ENCODE results near the gene ST7. TPM values are rescaled to one million over a fixed set of nuclear protein-coding genes. Genes with fewer than 3 reads are reported as not detected.

Gene ST7
- total RNA-seq, 1 experiment from 2014 or later: 12.4 TPM

DNA sequence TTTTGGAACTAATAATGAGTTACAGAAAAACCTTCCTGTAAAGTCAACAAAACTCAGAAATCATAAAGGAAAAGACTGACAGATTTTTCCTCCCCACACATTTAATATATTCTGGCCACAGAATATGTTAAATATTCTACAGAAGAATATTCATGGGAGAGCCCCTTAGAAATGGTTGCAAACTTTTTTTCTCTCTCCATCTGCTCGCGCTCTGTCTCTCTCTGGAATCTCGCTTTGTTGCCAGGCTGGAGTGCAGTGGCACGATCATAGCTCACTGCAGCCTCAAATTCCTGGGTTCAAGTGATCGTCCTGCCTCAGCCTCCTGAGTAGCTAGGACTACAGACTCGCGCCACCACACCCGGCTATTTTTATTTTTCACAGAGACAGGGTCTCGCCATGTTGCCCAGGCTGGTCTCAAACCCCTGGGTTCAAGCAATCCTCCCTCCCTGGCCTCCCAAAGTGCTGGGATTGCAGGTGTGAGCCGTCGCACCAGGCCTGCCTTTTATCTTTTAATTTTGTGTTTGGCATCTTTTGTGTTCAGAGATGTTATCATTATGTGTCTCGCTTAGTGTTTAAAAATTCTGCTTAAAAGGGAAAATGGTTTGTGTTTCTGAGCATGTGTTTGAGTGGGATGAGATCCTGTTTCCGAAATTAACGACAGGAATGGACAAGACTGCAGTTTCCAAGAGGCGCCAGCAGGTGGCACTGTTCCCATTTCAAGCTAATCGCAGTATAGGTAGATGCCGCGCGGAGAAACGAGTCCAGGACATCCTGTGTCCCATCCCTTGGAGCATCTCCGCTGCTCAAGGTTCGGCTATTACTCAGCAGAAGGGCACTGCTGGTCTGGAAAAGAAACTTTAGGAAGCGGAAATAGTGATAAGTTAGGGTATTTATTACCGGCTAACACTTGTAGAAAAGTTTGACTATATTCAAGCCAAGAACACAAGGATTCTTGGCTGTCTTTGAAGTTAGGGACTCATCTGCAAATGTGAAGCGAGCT, 23.1 kb upstream of the ST7 start:
- ATAC-seq: peak; percentile 92
- ChIA-PET CTCF (interaction anchor here (0.6 to 2.9 kb wide), 18 partner anchors 10 to 282 kb away, joined by 3 to 36 read pairs (median 5); no protein-coding TSS in a partner anchor), POLR2A (interaction anchor here (1.0 to 1.5 kb wide), 2 partner anchors 23 to 24 kb away, joined by 3 read pairs; partner anchors contain the start of gene ST7)

DNA sequence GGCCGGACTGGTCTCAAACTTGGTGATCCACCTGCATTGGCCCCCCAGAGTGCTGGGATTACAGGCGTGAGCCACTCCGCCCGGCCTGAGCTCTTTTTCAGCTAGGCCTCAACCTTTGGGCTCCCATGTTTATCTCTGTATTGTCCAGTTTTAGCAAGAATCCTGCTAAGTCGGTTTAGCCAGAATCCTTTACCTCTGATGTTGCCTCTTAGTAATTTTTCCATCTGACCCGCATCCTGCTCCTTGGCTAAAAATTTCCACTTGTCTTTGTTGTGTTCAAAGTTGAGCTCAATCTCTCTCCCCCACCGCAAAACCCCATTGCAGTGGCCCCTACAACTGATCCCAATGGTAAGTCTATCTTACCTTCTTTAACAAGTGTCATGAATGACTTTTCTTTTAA, 20.7 kb upstream of the ST7 start:
- ATAC-seq (no peak), DNase-seq (ENCODE audit: low spot score) (no peak)
- TF ChIP-seq TEAD1 (CRISPR knock-in tag; IDR thresholded peaks at IDR 0.05): no peak
- no peak for TF ChIP-seq ETV6 (CRISPR knock-in tag; IDR thresholded peaks at IDR 0.05)
- TF ChIP-seq ATF1 (CRISPR knock-in tag; IDR thresholded peaks at IDR 0.05): no peak
- TF ChIP-seq, protein P1, sequence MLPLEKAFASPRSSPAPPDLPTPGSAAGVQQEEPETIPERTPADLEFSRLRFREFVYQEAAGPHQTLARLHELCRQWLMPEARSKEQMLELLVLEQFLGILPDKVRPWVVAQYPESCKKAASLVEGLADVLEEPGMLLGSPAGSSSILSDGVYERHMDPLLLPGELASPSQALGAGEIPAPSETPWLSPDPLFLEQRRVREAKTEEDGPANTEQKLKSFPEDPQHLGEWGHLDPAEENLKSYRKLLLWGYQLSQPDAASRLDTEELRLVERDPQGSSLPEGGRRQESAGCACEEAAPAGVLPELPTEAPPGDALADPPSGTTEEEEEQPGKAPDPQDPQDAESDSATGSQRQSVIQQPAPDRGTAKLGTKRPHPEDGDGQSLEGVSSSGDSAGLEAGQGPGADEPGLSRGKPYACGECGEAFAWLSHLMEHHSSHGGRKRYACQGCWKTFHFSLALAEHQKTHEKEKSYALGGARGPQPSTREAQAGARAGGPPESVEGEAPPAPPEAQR (CRISPR knock-in tag; IDR thresholded peaks at IDR 0.05): no peak
- no peak for TF ChIP-seq ZNF263 (CRISPR knock-in tag; IDR thresholded peaks at IDR 0.05; ENCODE audit: low read depth)
- TF ChIP-seq JAZF1 (CRISPR knock-in tag; IDR thresholded peaks at IDR 0.05): no peak
- no peak for TF ChIP-seq ZNF416 (CRISPR knock-in tag; IDR thresholded peaks at IDR 0.05)
- no peak for TF ChIP-seq FOXJ3 (CRISPR knock-in tag; IDR thresholded peaks at IDR 0.05; ENCODE audit: borderline replicate concordance)
- Mint-ChIP-seq H3K36me3 (no peaks in the 10 kb centered on the region), H3K4me3 (no peak overlapping the region), H3K9me3 (no peaks in the 10 kb centered on the region), H3K4me1 (peaks cover 12% of the 10 kb centered on the region), H3K27ac (no peak overlapping the region), H3K27me3 (ENCODE audit: low read depth) (peaks cover 7% of the 10 kb centered on the region)
- ChIA-PET CTCF (interaction anchor here (0.8 to 2.1 kb wide), 5 partner anchors 8 to 197 kb away, joined by 3 to 11 read pairs (median 4); no protein-coding TSS in a partner anchor), POLR2A (interaction anchor here (0.7 kb wide), 1 partner anchor 20 kb away, joined by 3 read pairs; no protein-coding TSS in a partner anchor)

More for the DNA sequence above, 23.1 kb upstream of the ST7 start:
- no peak overlapping the region for H3K27ac Mint-ChIP-seq
- no peak overlapping the region for H3K4me3 Mint-ChIP-seq
- H3K9me3 Mint-ChIP-seq: no peaks in the 10 kb centered on the region
- peak; percentile 22; the same call in 1 of the 2 replicates for TF ChIP-seq NFE2L1 (CRISPR knock-in tag; IDR thresholded peaks at IDR 0.05)
- TF ChIP-seq, protein P2, sequence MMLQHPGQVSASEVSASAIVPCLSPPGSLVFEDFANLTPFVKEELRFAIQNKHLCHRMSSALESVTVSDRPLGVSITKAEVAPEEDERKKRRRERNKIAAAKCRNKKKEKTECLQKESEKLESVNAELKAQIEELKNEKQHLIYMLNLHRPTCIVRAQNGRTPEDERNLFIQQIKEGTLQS (CRISPR knock-in tag; conservative IDR thresholded peaks at IDR 0.05): no peak
- TF ChIP-seq, protein P3, sequence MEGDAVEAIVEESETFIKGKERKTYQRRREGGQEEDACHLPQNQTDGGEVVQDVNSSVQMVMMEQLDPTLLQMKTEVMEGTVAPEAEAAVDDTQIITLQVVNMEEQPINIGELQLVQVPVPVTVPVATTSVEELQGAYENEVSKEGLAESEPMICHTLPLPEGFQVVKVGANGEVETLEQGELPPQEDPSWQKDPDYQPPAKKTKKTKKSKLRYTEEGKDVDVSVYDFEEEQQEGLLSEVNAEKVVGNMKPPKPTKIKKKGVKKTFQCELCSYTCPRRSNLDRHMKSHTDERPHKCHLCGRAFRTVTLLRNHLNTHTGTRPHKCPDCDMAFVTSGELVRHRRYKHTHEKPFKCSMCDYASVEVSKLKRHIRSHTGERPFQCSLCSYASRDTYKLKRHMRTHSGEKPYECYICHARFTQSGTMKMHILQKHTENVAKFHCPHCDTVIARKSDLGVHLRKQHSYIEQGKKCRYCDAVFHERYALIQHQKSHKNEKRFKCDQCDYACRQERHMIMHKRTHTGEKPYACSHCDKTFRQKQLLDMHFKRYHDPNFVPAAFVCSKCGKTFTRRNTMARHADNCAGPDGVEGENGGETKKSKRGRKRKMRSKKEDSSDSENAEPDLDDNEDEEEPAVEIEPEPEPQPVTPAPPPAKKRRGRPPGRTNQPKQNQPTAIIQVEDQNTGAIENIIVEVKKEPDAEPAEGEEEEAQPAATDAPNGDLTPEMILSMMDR (IDR thresholded peaks at IDR 0.05): peak; percentile 92
- H3K27me3 Mint-ChIP-seq (ENCODE audit: low read depth): peaks cover 7% of the 10 kb centered on the region
- peak; percentile 91 for DNase-seq (ENCODE audit: low spot score)
- no peaks in the 10 kb centered on the region for H3K36me3 Mint-ChIP-seq
- peaks cover 16% of the 10 kb centered on the region for H3K4me1 Mint-ChIP-seq

DNA sequence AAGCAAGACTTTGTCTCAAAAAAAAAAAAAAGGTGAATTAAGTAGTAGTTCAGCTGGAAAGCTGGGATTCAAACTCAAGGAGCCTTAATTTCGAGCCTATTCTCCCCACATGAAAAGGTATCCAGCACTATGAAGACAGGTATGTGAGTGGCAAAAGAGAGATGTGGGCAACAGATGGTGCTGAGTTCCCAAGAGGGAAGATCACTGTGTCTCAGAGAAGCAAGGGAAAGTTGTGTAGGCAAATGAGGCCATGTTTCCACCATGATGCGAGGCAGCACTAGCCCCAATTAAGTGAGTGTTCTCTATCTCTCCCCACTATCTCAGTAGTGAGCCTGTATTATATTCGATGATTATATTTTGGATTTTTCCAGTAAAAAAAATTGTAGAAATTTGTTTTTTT, 19.8 kb upstream of the ST7 start:
- peaks cover 7% of the 10 kb centered on the region for H3K27me3 Mint-ChIP-seq (ENCODE audit: low read depth)
- no peaks in the 10 kb centered on the region for H3K9me3 Mint-ChIP-seq
- peaks cover 9% of the 10 kb centered on the region for H3K4me1 Mint-ChIP-seq
- no peak overlapping the region for H3K27ac Mint-ChIP-seq
- H3K36me3 Mint-ChIP-seq: no peaks in the 10 kb centered on the region
- POLR2A ChIA-PET: interaction anchor here (0.5 kb wide), 1 partner anchor 105 kb away, joined by 3 read pairs; no protein-coding TSS in a partner anchor
- CTCF ChIA-PET: interaction anchor here (1.3 to 2.1 kb wide), 2 partner anchors 185 to 193 kb away, joined by 4 to 11 read pairs; no protein-coding TSS in a partner anchor
- H3K4me3 Mint-ChIP-seq: no peak overlapping the region
- ATAC-seq (no peak), DNase-seq (ENCODE audit: low spot score) (no peak)
- TF ChIP-seq, protein P4, sequence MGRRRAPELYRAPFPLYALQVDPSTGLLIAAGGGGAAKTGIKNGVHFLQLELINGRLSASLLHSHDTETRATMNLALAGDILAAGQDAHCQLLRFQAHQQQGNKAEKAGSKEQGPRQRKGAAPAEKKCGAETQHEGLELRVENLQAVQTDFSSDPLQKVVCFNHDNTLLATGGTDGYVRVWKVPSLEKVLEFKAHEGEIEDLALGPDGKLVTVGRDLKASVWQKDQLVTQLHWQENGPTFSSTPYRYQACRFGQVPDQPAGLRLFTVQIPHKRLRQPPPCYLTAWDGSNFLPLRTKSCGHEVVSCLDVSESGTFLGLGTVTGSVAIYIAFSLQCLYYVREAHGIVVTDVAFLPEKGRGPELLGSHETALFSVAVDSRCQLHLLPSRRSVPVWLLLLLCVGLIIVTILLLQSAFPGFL (CRISPR knock-in tag; IDR thresholded peaks at IDR 0.05; ENCODE audit: borderline replicate concordance): no peak
- TF ChIP-seq, protein P5, sequence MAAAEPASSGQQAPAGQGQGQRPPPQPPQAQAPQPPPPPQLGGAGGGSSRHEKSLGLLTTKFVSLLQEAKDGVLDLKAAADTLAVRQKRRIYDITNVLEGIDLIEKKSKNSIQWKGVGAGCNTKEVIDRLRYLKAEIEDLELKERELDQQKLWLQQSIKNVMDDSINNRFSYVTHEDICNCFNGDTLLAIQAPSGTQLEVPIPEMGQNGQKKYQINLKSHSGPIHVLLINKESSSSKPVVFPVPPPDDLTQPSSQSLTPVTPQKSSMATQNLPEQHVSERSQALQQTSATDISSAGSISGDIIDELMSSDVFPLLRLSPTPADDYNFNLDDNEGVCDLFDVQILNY (CRISPR knock-in tag; IDR thresholded peaks at IDR 0.05): no peak
- TF ChIP-seq ZNF671 (CRISPR knock-in tag; IDR thresholded peaks at IDR 0.05) (no peak), ETV6 (CRISPR knock-in tag; IDR thresholded peaks at IDR 0.05) (no peak), ATF1 (CRISPR knock-in tag; IDR thresholded peaks at IDR 0.05) (no peak), NFATC4 (CRISPR knock-in tag; IDR thresholded peaks at IDR 0.05) (no peak), MYBL2 (CRISPR knock-in tag; IDR thresholded peaks at IDR 0.05) (no peak), ELF4 (CRISPR knock-in tag; IDR thresholded peaks at IDR 0.05; ENCODE audit: low read depth) (no peak), NFYB (CRISPR knock-in tag; conservative IDR thresholded peaks at IDR 0.05; ENCODE audit: low read depth) (no peak), RELA (CRISPR knock-in tag; IDR thresholded peaks at IDR 0.05; ENCODE audit: borderline replicate concordance) (no peak)
- TF ChIP-seq, protein P2 (CRISPR knock-in tag; conservative IDR thresholded peaks at IDR 0.05): no peak
- TF ChIP-seq, protein P6, sequence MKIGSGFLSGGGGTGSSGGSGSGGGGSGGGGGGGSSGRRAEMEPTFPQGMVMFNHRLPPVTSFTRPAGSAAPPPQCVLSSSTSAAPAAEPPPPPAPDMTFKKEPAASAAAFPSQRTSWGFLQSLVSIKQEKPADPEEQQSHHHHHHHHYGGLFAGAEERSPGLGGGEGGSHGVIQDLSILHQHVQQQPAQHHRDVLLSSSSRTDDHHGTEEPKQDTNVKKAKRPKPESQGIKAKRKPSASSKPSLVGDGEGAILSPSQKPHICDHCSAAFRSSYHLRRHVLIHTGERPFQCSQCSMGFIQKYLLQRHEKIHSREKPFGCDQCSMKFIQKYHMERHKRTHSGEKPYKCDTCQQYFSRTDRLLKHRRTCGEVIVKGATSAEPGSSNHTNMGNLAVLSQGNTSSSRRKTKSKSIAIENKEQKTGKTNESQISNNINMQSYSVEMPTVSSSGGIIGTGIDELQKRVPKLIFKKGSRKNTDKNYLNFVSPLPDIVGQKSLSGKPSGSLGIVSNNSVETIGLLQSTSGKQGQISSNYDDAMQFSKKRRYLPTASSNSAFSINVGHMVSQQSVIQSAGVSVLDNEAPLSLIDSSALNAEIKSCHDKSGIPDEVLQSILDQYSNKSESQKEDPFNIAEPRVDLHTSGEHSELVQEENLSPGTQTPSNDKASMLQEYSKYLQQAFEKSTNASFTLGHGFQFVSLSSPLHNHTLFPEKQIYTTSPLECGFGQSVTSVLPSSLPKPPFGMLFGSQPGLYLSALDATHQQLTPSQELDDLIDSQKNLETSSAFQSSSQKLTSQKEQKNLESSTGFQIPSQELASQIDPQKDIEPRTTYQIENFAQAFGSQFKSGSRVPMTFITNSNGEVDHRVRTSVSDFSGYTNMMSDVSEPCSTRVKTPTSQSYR (CRISPR knock-in tag; IDR thresholded peaks at IDR 0.05): no peak

All from WTC11 (cell line).